SKM-1 (cell line): ENCODE data around the gene CHGA.

Experiments
- DNase-seq: peaks from one replicate; lab custom pipeline; 2025; ENCODE audit not compliant: unreplicated experiment; lab: John Stamatoyannopoulos, UW

The CHGA gene

GRCh38 chr14:92929689-92930608, 7.0 kb downstream of the CHGA start:
- DNase-seq, result no peak

- DNase-seq, result no peak
These were observed 8.0 kb downstream of the CHGA start for GRCh38 chr14:92930737-92931602.

GRCh38 chr14:92931681-92932447, 8.9 kb downstream of the CHGA start:
- DNase-seq, result no peak

GRCh38 chr14:92932448-92933395, 9.8 kb downstream of the CHGA start:
- DNase-seq, result no peak

GRCh38 chr14:92933481-92933880, 10.5 kb downstream of the CHGA start:
- DNase-seq, result no peak

- no peak for DNase-seq
These were observed 11.5 kb downstream of the CHGA start for GRCh38 chr14:92934196-92935085.

- DNase-seq, result no peak
These were observed 12.5 kb downstream of the CHGA start for GRCh38 chr14:92935446-92935845.

GRCh38 chr14:92936085-92936484, 13.1 kb downstream of the CHGA start:
- DNase-seq, result no peak

- DNase-seq, result no peak
These were observed 14.3 kb downstream of the CHGA start for GRCh38 chr14:92937051-92937937.

GRCh38 chr14:92938235-92938875, 15.4 kb downstream of the CHGA start:
- DNase-seq, result no peak

GRCh38 chr14:92938890-92939671, 16.1 kb downstream of the CHGA start:
- no peak for DNase-seq

GRCh38 chr14:92939699-92940098, 16.7 kb downstream of the CHGA start:
- DNase-seq, result no peak

GRCh38 chr14:92940543-92940942, 17.6 kb downstream of the CHGA start:
- no peak for DNase-seq

GRCh38 chr14:92941531-92941930, 18.6 kb downstream of the CHGA start:
- DNase-seq, result no peak

- DNase-seq, result no peak
These were observed 19.2 kb downstream of the CHGA start for GRCh38 chr14:92942136-92942535.

- no peak for DNase-seq
These were observed 19.6 kb downstream of the CHGA start for GRCh38 chr14:92942576-92942975.
